ENCODE results near the gene TTLL6. TPM values are rescaled to one million over a fixed set of nuclear protein-coding genes. Genes with fewer than 3 reads are reported as not detected.

Gene TTLL6
- total and polyA plus RNA-seq, 2 of the 8 experiments (the other 6 are each of a cell fraction or from before 2014, with no cell fraction given) = 2.6 to 4.3 TPM

- TF ChIP-seq ATF3 (IDR thresholded peaks at IDR 0.05; ENCODE audit: insufficient read depth, low read depth, low read length) = no peak
- TF ChIP-seq BACH1 (IDR thresholded peaks at IDR 0.05; ENCODE audit: low read length) = no peak
- no peak for TF ChIP-seq E2F6 (IDR thresholded peaks at IDR 0.05)
- TF ChIP-seq CHD1 (IDR thresholded peaks at IDR 0.05; ENCODE audit: low read depth, low read length) = no peak
- TF ChIP-seq BCL11A (IDR thresholded peaks at IDR 0.05; ENCODE audit: low read depth in 2 of 2, low read length in 2 of 2) = no peak
- TF ChIP-seq TAF7 (optimal IDR thresholded peaks at IDR 0.05; ENCODE audit: borderline replicate concordance, low read depth, low read length) = no peak
- TF ChIP-seq CREB1 (IDR thresholded peaks at IDR 0.05) = 0 out of 2 replicates have a peak, but pooled peaks have one; percentile 30
- TF ChIP-seq SIX5 (IDR thresholded peaks at IDR 0.05; ENCODE audit: low read depth, low read length) = no peak
- TF ChIP-seq NANOG (IDR thresholded peaks at IDR 0.05; ENCODE audit: insufficient read depth, low read depth, low read length, poor library complexity, severe bottlenecking) = no peak
- no peak for TF ChIP-seq KDM5A (IDR thresholded peaks at IDR 0.05; ENCODE audit: low read length)
- TF ChIP-seq POLR2AphosphoS5 (IDR thresholded peaks at IDR 0.05; ENCODE audit: low read depth, low read length) = no peak
- TF ChIP-seq ZNF274 (IDR thresholded peaks at IDR 0.05; ENCODE audit: borderline replicate concordance, extremely low read depth, low read length) = no peak
These were observed 88.5 kb downstream of the TTLL6 start, which contains the start of gene HOXB13 (continued) for GRCh38 chr17:48728232-48729231.
